Smooth muscle cell (in vitro differentiated cells): Measurements from ENCODE around the gene SGIP1. TPM values are rescaled to one million over a fixed set of nuclear protein-coding genes. Genes with fewer than 3 reads are reported as not detected.

Experiments used
- DNase-seq: peaks from one replicate; lab custom pipeline; 2025; ENCODE audit not compliant: unreplicated experiment; lab: John Stamatoyannopoulos, UW
- H2AFZ ChIP-seq: fragments of 200-600 bp; sonication (generic); 2 replicates; pipeline ENCODE4 v1.6.0; 2016; ENCODE audit warnings: antibody characterized with exemption, low read depth, mild to moderate bottlenecking
- H3F3A ChIP-seq: fragments of 200-600 bp; sonication (generic); 2 replicates; pipeline ENCODE4 v1.6.0; 2017; ENCODE audit warnings: antibody characterized with exemption, low read depth
- H3K27ac ChIP-seq: fragments of 200-600 bp; sonication (generic); 2 replicates; pipeline ENCODE4 v1.5.1; 2016; ENCODE audit warnings: low read depth, mild to moderate bottlenecking
- H3K27me3 ChIP-seq: fragments of 200-600 bp; sonication (generic); 2 replicates; pipeline ENCODE4 v1.6.1; 2016; ENCODE audit warnings: low read depth, mild to moderate bottlenecking
- H3K36me3 ChIP-seq: fragments of 200-600 bp; sonication (generic); 2 replicates; pipeline ENCODE4 v1.5.1; 2016; ENCODE audit warnings: low read depth
- H3K4me1 ChIP-seq: fragments of 200-600 bp; sonication (generic); 2 replicates; pipeline ENCODE4 v1.5.1; 2016; ENCODE audit warnings: low read depth
- H3K4me2 ChIP-seq: fragments of 200-600 bp; sonication (generic); 2 replicates; pipeline ENCODE4 v1.6.0; 2016; ENCODE audit warnings: mild to moderate bottlenecking
- H3K4me3 ChIP-seq: fragments of 200-600 bp; sonication (generic); 2 replicates; pipeline ENCODE4 v1.5.1; 2016; ENCODE audit warnings: mild to moderate bottlenecking
- H3K79me2 ChIP-seq: fragments of 200-600 bp; sonication (generic); 2 replicates; pipeline ENCODE4 v1.6.0; 2016; ENCODE audit warnings: low read depth, mild to moderate bottlenecking
- H3K9ac ChIP-seq: fragments of 200-600 bp; sonication (generic); 2 replicates; pipeline ENCODE4 v1.6.0; 2016; ENCODE audit warnings: low read depth
- H3K9me3 ChIP-seq: fragments of 200-600 bp; sonication (generic); replicated peaks from 2 replicates; pipeline ENCODE4 v1.5.1; 2016; ENCODE audit warnings: low read depth
- H4K20me1 ChIP-seq: fragments of 200-600 bp; sonication (generic); 2 replicates; pipeline ENCODE4 v1.6.0; 2016; ENCODE audit warnings: low read depth
- CTCF ChIP-seq: fragments of 200-600 bp; sonication (generic); IDR thresholded peaks from 2 replicates; pipeline ENCODE4 v1.5.1; 2017; ENCODE audit warnings: borderline replicate concordance, mild to moderate bottlenecking, antibody characterized with exemption; ENCODE audit not compliant: insufficient read depth, poor library complexity, severe bottlenecking
- WGBS: methylation state at CpG from one replicate; pipeline ENCODE4 v1.1.7; 2016; ENCODE audit warnings: low lambda C conversion rate; 5-methylcytosine and 5-hydroxymethylcytosine counted together
- polyA plus RNA-seq: library from polyadenylated mRNA; unstranded; fragments of >200 nt; fragmentation: Nextera tagmentation; extraction: Ambion mirVana; gene quantifications from 2 replicates; pipeline ENCODE4 v1.2.1, GENCODE V29; 2016
- total RNA-seq: library from RNA; depleted of rRNA; stranded (reverse); fragments of >200 nt; gene quantifications from 2 replicates; pipeline ENCODE4 v1.2.3, GENCODE V29; 2014

The SGIP1 gene
- total and polyA plus RNA-seq, 2 experiments from 2014 or later = 0.89 to 3.5 TPM

GRCh38 chr1:66599899-66600737 lies 66.2 kb downstream of the SGIP1 start:
- Histone ChIP-seq H3K4me1 (peaks cover 8% of the 10 kb centered on the region), H3F3A (no peaks in the 10 kb centered on the region), H4K20me1 (no peaks in the 10 kb centered on the region), H3K4me3 (no peak overlapping the region), H3K9ac (no peak overlapping the region), H3K27me3 (no peaks in the 10 kb centered on the region), H3K79me2 (no peaks in the 10 kb centered on the region), H3K36me3 (no peaks in the 10 kb centered on the region), H2AFZ (peak overlapping the region; percentile 32), H3K4me2 (peak overlapping the region; percentile 73), H3K9me3 (no peaks in the 10 kb centered on the region), H3K27ac (peak overlapping the region; percentile 79)
- no peak for DNase-seq
- TF ChIP-seq CTCF = no peak
- WGBS = 84% methylated on average over 14 of the region's 14 CpGs

GRCh38 chr1:66605419-66605997 lies 71.6 kb downstream of the SGIP1 start:
- H3F3A ChIP-seq = peaks cover 19% of the 10 kb centered on the region
- 65% methylated on average over 10 of the region's 10 CpGs for WGBS
- peak overlapping the region; percentile 54 for H3K4me2 ChIP-seq
- no peak overlapping the region for H3K4me3 ChIP-seq
- H3K27ac ChIP-seq = peak overlapping the region; percentile 68
- H3K9me3 ChIP-seq = no peaks in the 10 kb centered on the region
- no peaks in the 10 kb centered on the region for H3K36me3 ChIP-seq
- TF ChIP-seq CTCF = no peak
- no peak overlapping the region for H3K9ac ChIP-seq
- no peaks in the 10 kb centered on the region for H3K27me3 ChIP-seq
- peaks cover 7% of the 10 kb centered on the region for H3K4me1 ChIP-seq
- no peak for DNase-seq
- no peak overlapping the region for H2AFZ ChIP-seq
- no peaks in the 10 kb centered on the region for H3K79me2 ChIP-seq
- H4K20me1 ChIP-seq = no peaks in the 10 kb centered on the region

- Histone ChIP-seq H3K36me3 (no peaks in the 10 kb centered on the region), H3K27ac (peak overlapping the region; percentile 68), H3K79me2 (no peaks in the 10 kb centered on the region), H3K9me3 (no peaks in the 10 kb centered on the region), H3K27me3 (no peaks in the 10 kb centered on the region), H3F3A (peaks cover 19% of the 10 kb centered on the region), H3K4me1 (peaks cover 7% of the 10 kb centered on the region), H3K9ac (no peak overlapping the region), H3K4me2 (peak overlapping the region; percentile 54), H3K4me3 (no peak overlapping the region), H2AFZ (no peak overlapping the region), H4K20me1 (no peaks in the 10 kb centered on the region)
- no peak for DNase-seq
- 17% methylated on average over 3 of the region's 3 CpGs for WGBS
- TF ChIP-seq CTCF = no peak
Observed at GRCh38 chr1:66606362-66607065, 72.6 kb downstream of the SGIP1 start.
